Measurements from ENCODE around the gene LIN7B. TPM values are rescaled to one million over a fixed set of nuclear protein-coding genes. Genes with fewer than 3 reads are reported as not detected.

Gene LIN7B
- total RNA-seq, 2 experiments from 2014 or later = 3.6 to 5.5 TPM

DNA sequence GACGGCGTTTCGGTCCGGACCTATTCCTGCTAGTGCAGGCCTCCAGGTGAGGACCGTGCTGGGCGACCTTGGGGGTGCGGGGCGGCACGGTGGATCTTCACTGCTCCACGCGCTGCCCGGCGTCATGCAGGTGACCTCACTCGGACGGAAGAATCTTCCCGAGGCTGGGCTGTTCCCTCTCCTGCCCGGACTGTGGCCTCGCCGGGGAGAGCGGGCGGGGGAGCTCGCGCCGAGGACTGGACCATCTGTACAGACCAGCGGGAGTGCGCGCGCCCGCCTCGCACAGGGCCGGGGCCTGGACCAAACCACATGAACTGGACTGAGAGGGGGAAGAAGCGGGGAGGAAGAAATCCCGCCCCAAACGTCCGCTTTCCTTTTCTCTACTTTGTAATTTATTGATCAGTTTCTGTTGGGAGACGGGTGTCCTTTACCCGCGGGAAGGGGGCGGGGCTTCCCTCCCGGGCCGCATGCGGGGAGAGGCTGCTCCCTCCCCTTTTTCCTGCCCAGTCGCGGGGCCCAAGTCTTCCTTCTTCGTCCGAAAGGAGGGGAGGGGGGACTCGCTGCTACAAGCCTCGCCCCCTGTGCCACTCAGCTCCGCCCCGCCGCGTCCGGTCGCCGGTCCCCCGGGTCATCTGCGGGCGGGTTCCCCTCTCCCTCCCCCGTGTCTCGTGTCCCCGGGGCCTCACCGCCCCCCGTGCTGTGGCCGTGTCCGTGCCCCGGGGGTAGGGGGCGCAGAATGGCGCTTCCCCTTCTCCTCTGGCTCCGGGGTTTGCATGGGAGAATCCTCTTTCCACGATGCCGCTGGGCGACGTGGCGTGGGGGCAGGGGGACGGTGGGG, 36.2 kb downstream of the LIN7B start:
- Histone ChIP-seq H3K27ac (ENCODE audit: low read depth, low read length, poor library complexity, severe bottlenecking) (peak overlapping the region; percentile 36), H2AFZ (ENCODE audit: low read length) (peak overlapping the region; percentile 72; the same call in 1 of the 2 replicates), H3K4me2 (ENCODE audit: low read length) (peak overlapping the region; percentile 85), H3K36me3 (ENCODE audit: insufficient read depth, low read length) (no peaks in the 10 kb centered on the region), H3K9me2 (ENCODE audit: insufficient read depth, low read length) (no peaks in the 10 kb centered on the region), H3K4me3 (ENCODE audit: low read depth, low read length, poor library complexity, severe bottlenecking) (peak overlapping the region; percentile 83), H3K79me2 (ENCODE audit: insufficient read depth, low read depth, low read length) (no peaks in the 10 kb centered on the region), H3K9me3 (ENCODE audit: low read length) (no peaks in the 10 kb centered on the region), H3K4me1 (ENCODE audit: insufficient read depth, low read length, poor library complexity, severe bottlenecking) (peaks cover 32% of the 10 kb centered on the region), H4K20me1 (ENCODE audit: insufficient read depth, low read length) (no peaks in the 10 kb centered on the region)
- CTCF ChIA-PET (ENCODE audit: unreplicated experiment) = interaction anchor here (0.6 to 1.4 kb wide), 2 partner anchors 49 to 435 kb away, joined by 3 read pairs; no protein-coding TSS in a partner anchor
- POLR2A ChIA-PET = interaction anchor here (0.8 kb wide), 1 partner anchor 12 kb away, joined by 3 read pairs; no protein-coding TSS in a partner anchor
- intact Hi-C loops (cut with micrococcal nuclease; ENCODE audit: unreplicated experiment) = no loop called here
- peak; percentile 90 for DNase-seq (ENCODE audit: low spot score)
- TF ChIP-seq EZH2phosphoT487 (IDR thresholded peaks at IDR 0.05; ENCODE audit: borderline replicate concordance, low read depth, low read length) = no peak
- TF ChIP-seq, protein P1, sequence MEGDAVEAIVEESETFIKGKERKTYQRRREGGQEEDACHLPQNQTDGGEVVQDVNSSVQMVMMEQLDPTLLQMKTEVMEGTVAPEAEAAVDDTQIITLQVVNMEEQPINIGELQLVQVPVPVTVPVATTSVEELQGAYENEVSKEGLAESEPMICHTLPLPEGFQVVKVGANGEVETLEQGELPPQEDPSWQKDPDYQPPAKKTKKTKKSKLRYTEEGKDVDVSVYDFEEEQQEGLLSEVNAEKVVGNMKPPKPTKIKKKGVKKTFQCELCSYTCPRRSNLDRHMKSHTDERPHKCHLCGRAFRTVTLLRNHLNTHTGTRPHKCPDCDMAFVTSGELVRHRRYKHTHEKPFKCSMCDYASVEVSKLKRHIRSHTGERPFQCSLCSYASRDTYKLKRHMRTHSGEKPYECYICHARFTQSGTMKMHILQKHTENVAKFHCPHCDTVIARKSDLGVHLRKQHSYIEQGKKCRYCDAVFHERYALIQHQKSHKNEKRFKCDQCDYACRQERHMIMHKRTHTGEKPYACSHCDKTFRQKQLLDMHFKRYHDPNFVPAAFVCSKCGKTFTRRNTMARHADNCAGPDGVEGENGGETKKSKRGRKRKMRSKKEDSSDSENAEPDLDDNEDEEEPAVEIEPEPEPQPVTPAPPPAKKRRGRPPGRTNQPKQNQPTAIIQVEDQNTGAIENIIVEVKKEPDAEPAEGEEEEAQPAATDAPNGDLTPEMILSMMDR (conservative IDR thresholded peaks at IDR 0.05; ENCODE audit: low read length) = no peak
- BruUV-seq (replicated peaks) = no TSS peak

- TF ChIP-seq, protein P1 (conservative IDR thresholded peaks at IDR 0.05; ENCODE audit: low read length) = no peak
- no peak for TF ChIP-seq EZH2phosphoT487 (IDR thresholded peaks at IDR 0.05; ENCODE audit: borderline replicate concordance, low read depth, low read length)
- Histone ChIP-seq H2AFZ (ENCODE audit: low read length) (peak overlapping the region; percentile 72; the same call in 1 of the 2 replicates), H3K9me3 (ENCODE audit: low read length) (no peaks in the 10 kb centered on the region), H3K4me3 (ENCODE audit: low read depth, low read length, poor library complexity, severe bottlenecking) (peak overlapping the region; percentile 83), H3K36me3 (ENCODE audit: insufficient read depth, low read length) (no peaks in the 10 kb centered on the region), H3K9me2 (ENCODE audit: insufficient read depth, low read length) (no peaks in the 10 kb centered on the region), H3K4me2 (ENCODE audit: low read length) (peak overlapping the region; percentile 85), H4K20me1 (ENCODE audit: insufficient read depth, low read length) (no peaks in the 10 kb centered on the region), H3K27ac (ENCODE audit: low read depth, low read length, poor library complexity, severe bottlenecking) (no peak overlapping the region), H3K4me1 (ENCODE audit: insufficient read depth, low read length, poor library complexity, severe bottlenecking) (peaks cover 27% of the 10 kb centered on the region), H3K79me2 (ENCODE audit: insufficient read depth, low read depth, low read length) (no peaks in the 10 kb centered on the region)
- DNase-seq (ENCODE audit: low spot score) = no peak
- ChIA-PET POLR2A (no interaction called here), CTCF (ENCODE audit: unreplicated experiment) (interaction anchor here (0.6 to 1.4 kb wide), 2 partner anchors 48 to 434 kb away, joined by 3 read pairs; no protein-coding TSS in a partner anchor)
- no TSS peak for BruUV-seq (replicated peaks)
- intact Hi-C loops (cut with micrococcal nuclease; ENCODE audit: unreplicated experiment) = no loop called here
Observed at GRCh38 chr19:49150944-49151243, 36.7 kb downstream of the LIN7B start.
